HG03159 (cell line): ENCODE measurements around the gene LRP10.
"Not testable (repeated sequence)": the region's sequence is repeated elsewhere in the genome, so short reads cannot be mapped to it uniquely, and the experiment has no call there.

Experiments used
- ATAC-seq: cut with Tn5 transposase; IDR thresholded peaks from one replicate; pipeline ENCODE4 v1.9.1; 2021; ENCODE audit warnings: mild to moderate bottlenecking, moderate library complexity; ENCODE audit not compliant: unreplicated experiment

The LRP10 gene

GRCh38 chr14:22908601-22909000, 37.1 kb downstream of the LRP10 start:
- ATAC-seq: no peak

GRCh38 chr14:22910916-22911315, 39.4 kb downstream of the LRP10 start:
- no peak for ATAC-seq

- not testable (repeated sequence) for ATAC-seq
These were observed 43.3 kb downstream of the LRP10 start for GRCh38 chr14:22914836-22915235.

- ATAC-seq: no peak
These were observed 44.5 kb downstream of the LRP10 start for GRCh38 chr14:22915886-22916521.

- peak; percentile 93 for ATAC-seq
These were observed 47.5 kb downstream of the LRP10 start, which contains the start of gene RBM23 for GRCh38 chr14:22918804-22919600. TSS of gene RBM23 (minus strand) at chr14:22919149.

GRCh38 chr14:22919601-22919921, 48.0 kb downstream of the LRP10 start:
- no peak for ATAC-seq

- no peak for ATAC-seq
These were observed 49.2 kb downstream of the LRP10 start for GRCh38 chr14:22920697-22921096.

- no peak for ATAC-seq
These were observed 50.8 kb downstream of the LRP10 start for GRCh38 chr14:22922294-22922693.

GRCh38 chr14:22923746-22924145, 52.2 kb downstream of the LRP10 start:
- ATAC-seq: no peak

- ATAC-seq: no peak
These were observed 54.0 kb downstream of the LRP10 start for GRCh38 chr14:22925513-22925912.

GRCh38 chr14:22926316-22926715, 54.8 kb downstream of the LRP10 start:
- no peak for ATAC-seq

GRCh38 chr14:22928237-22929103, 56.9 kb downstream of the LRP10 start:
- ATAC-seq: no peak

GRCh38 chr14:22929104-22929960, 57.8 kb downstream of the LRP10 start, which contains the start of gene PRMT5:
TSS of gene PRMT5 (minus strand) at chr14:22929376. CDS start at chr14:22929361, 15 bp downstream.
- ATAC-seq: peak; percentile 90

- peak; percentile 2 for ATAC-seq
These were observed 58.4 kb downstream of the LRP10 start for GRCh38 chr14:22929961-22930364.
